Gastroesophageal sphincter (tissue), 4 donors: ENCODE results near the gene CSRNP3. TPM values are rescaled to one million over a fixed set of nuclear protein-coding genes. Genes with fewer than 3 reads are reported as not detected.

Source experiments
- ATAC-seq: fragments of 150-250 bp; one replicate; pipeline ENCODE4 v1.9.1; 2016; ENCODE audit warnings: mild to moderate bottlenecking, moderate library complexity
- H3K27ac ChIP-seq, 4 donors: fragments of 200-600 bp; sonication (generic) in 3 of 4; 1 replicate in 3 of 4; 2 replicates in 1 of 4; pipeline ENCODE4 v1.5.1; 2016 to 2019
- H3K27me3 ChIP-seq: fragments of 200-600 bp; sonication (generic); one replicate; pipeline ENCODE4 v1.5.1; 2019
- H3K36me3 ChIP-seq, 2 donors: fragments of 200-600 bp; sonication (generic); one replicate each; pipeline ENCODE4 v1.5.1; 2019; ENCODE audit warnings: control low read depth in 1 of 2
- H3K4me1 ChIP-seq, 3 donors: fragments of 200-600 bp; sonication (generic); 1 replicate in 2 of 3; 2 replicates in 1 of 3; pipeline ENCODE4 v1.5.1; 2016 to 2019; ENCODE audit warnings: control low read depth in 2 of 3
- H3K4me3 ChIP-seq, 2 donors: fragments of 200-600 bp; sonication (generic); one replicate each; pipeline ENCODE4 v1.5.1; 2019; ENCODE audit warnings: mild to moderate bottlenecking in 1 of 2, moderate library complexity in 1 of 2
- H3K9me3 ChIP-seq, 3 donors: fragments of 200-600 bp; sonication (generic); one replicate each; pipeline ENCODE4 v1.5.1; 2017 to 2019; ENCODE audit warnings: control low read depth in 2 of 3
- CTCF ChIP-seq, 4 experiments: fragments of 200-600 bp in 2 of 4; fragments of 450-650 bp in 2 of 4; sonication (generic) in 1 of 4; IDR thresholded peaks; one replicate each; pipeline ENCODE4 v1.5.1; 2017 to 2019; ENCODE audit warnings: antibody characterized with exemption in 4 of 4, mild to moderate bottlenecking in 2 of 4, moderate library complexity in 2 of 4
- EP300 ChIP-seq: sonication (generic); formaldehyde crosslinking; IDR thresholded peaks from one replicate; pipeline ENCODE4 v1.6.1; 2017; ENCODE audit warnings: antibody characterized with exemption, mild to moderate bottlenecking
- POLR2A ChIP-seq, 2 donors: fragments of 450-650 bp; IDR thresholded peaks; one replicate each; pipeline ENCODE4 v1.6.1; 2017; ENCODE audit warnings: antibody characterized with exemption in 2 of 2, mild to moderate bottlenecking in 2 of 2, moderate library complexity in 1 of 2
- POLR2AphosphoS5 ChIP-seq: sonication (generic); formaldehyde crosslinking; IDR thresholded peaks from one replicate; pipeline ENCODE4 v1.6.1; 2017; ENCODE audit warnings: antibody characterized with exemption
- WGBS, 2 donors: methylation state at CpG; one replicate each; pipeline ENCODE4 v1.1.5; 2018; ENCODE audit warnings: low coverage in 1 of 2; 5-methylcytosine and 5-hydroxymethylcytosine counted together
- total RNA-seq, 4 donors: library from RNA; depleted of rRNA; stranded (reverse); fragments of >200 nt; gene quantifications; one replicate each; pipeline ENCODE4 v1.1.0, GENCODE V29; 2016

Gene CSRNP3
- total RNA-seq, 4 donors from 2014 or later = 0.81 to 5.4 (median 3.1) TPM

GRCh38 chr2:165645930-165646831, 176.7 kb downstream of the CSRNP3 start:
- H3K36me3 ChIP-seq = no peaks in the 10 kb centered on the region
- H3K27ac ChIP-seq = no peak overlapping the region
- no peak for ATAC-seq
- H3K4me3 ChIP-seq = no peak overlapping the region
- WGBS, 2 donors = 74 to 76% methylated on average over 5 to 7 of the region's 7 CpGs
- TF ChIP-seq POLR2AphosphoS5 = no peak
- no peak for TF ChIP-seq POLR2A (IDR thresholded peaks at IDR 0.05)
- no peak for TF ChIP-seq CTCF (IDR thresholded peaks at IDR 0.05)
- TF ChIP-seq EP300 = no peak
- no peaks in the 10 kb centered on the region for H3K4me1 ChIP-seq
- peaks cover 0 to 6% (median 0%) of the 10 kb centered on the region in 3 donors for H3K9me3 ChIP-seq
- H3K27me3 ChIP-seq = no peaks in the 10 kb centered on the region

GRCh38 chr2:165647409-165647808, 177.9 kb downstream of the CSRNP3 start:
- Histone ChIP-seq H3K36me3 (no peaks in the 10 kb centered on the region), H3K27me3 (no peaks in the 10 kb centered on the region), H3K4me1 (no peaks in the 10 kb centered on the region), H3K27ac (no peak overlapping the region), H3K9me3 (peaks cover 0 to 6% (median 0%) of the 10 kb centered on the region in 3 donors), H3K4me3 (no peak overlapping the region)
- no peak for ATAC-seq
- TF ChIP-seq CTCF (IDR thresholded peaks at IDR 0.05) = no peak
- no peak for TF ChIP-seq POLR2AphosphoS5
- TF ChIP-seq POLR2A (IDR thresholded peaks at IDR 0.05) = no peak
- no peak for TF ChIP-seq EP300
- WGBS, 2 donors = 92 to 96% methylated on average over 2 of the region's 2 CpGs

GRCh38 chr2:165648801-165649200, 179.3 kb downstream of the CSRNP3 start:
- WGBS, 2 donors = 76 to 86% methylated on average over 3 to 4 of the region's 4 CpGs

GRCh38 chr2:165651233-165651632, 181.7 kb downstream of the CSRNP3 start:
- WGBS, 2 donors = 93 to 100% methylated on average over 2 of the region's 2 CpGs
- no peak for TF ChIP-seq EP300
- ATAC-seq = no peak

More at GRCh38 chr2:165648801-165649200, 179.3 kb downstream of the CSRNP3 start:
- TF ChIP-seq POLR2AphosphoS5 (no peak), POLR2A (IDR thresholded peaks at IDR 0.05) (no peak), CTCF (IDR thresholded peaks at IDR 0.05) (no peak), EP300 (no peak)
- no peaks in the 10 kb centered on the region for H3K27me3 ChIP-seq
- no peak overlapping the region for H3K4me3 ChIP-seq
- H3K36me3 ChIP-seq = no peaks in the 10 kb centered on the region
- no peak for ATAC-seq
- peaks cover 0 to 6% (median 0%) of the 10 kb centered on the region in 3 donors for H3K9me3 ChIP-seq
- no peak overlapping the region for H3K27ac ChIP-seq
- H3K4me1 ChIP-seq = no peaks in the 10 kb centered on the region

GRCh38 chr2:165655661-165656060, 186.2 kb downstream of the CSRNP3 start:
- ATAC-seq = no peak
- Histone ChIP-seq H3K4me3 (peak overlapping the region in 1 of 2 donors; percentile 15), H3K27me3 (no peaks in the 10 kb centered on the region), H3K36me3 (peaks cover 0 to 24% of the 10 kb centered on the region in 2 donors), H3K4me1 (peaks cover 0 to 8% (median 0%) of the 10 kb centered on the region in 3 donors), H3K27ac (peak overlapping the region in 1 of 4 donors; percentile 53), H3K9me3 (no peaks in the 10 kb centered on the region)
- TF ChIP-seq EP300 (no peak), POLR2A (IDR thresholded peaks at IDR 0.05) (no peak), POLR2AphosphoS5 (no peak), CTCF (IDR thresholded peaks at IDR 0.05) (no peak)
- 49 to 50% methylated on average over 5 to 6 of the region's 6 CpGs for whole genome bisulfite sequencing, 2 donors

More at GRCh38 chr2:165651233-165651632, 181.7 kb downstream of the CSRNP3 start:
- H3K4me1 ChIP-seq = peaks cover 0 to 8% (median 0%) of the 10 kb centered on the region in 3 donors
- no peaks in the 10 kb centered on the region for H3K36me3 ChIP-seq
- H3K27ac ChIP-seq = no peak overlapping the region
- no peak overlapping the region for H3K4me3 ChIP-seq
- no peaks in the 10 kb centered on the region for H3K9me3 ChIP-seq
- H3K27me3 ChIP-seq = no peaks in the 10 kb centered on the region
